ENCODE results near the gene NLRP3.
"Not testable (repeated sequence)": the region's sequence is repeated elsewhere in the genome, so short reads cannot be mapped to it uniquely, and the experiment has no call there.

NLRP3 gene

GRCh38 chr1:247392088-247392487, 23.9 kb upstream of the NLRP3 start:
- DNase-seq = no peak

DNA sequence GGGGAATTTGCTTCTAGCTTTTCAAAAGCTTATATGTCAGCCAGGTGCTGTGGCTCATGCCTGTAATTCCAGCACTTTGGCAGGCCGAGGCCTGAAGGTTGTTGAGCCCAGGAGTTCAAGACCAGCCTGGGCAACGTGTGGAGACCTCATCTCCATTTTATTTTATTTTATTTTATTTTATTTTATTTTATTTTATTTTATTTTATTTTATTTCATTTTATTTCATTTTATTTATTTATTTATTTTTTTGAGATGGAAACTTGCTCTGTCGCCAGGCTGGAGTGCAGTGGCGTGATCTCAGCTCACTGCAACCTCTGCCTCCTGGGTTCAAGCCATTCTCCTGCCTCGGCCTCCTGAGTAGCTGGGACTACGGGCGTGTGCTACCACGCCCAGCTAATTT, 20.9 kb upstream of the NLRP3 start:
- not testable (repeated sequence) for DNase-seq

- no peak for DNase-seq
These were observed 15.3 kb upstream of the NLRP3 start for GRCh38 chr1:247400685-247401084.

- no peak for DNase-seq
These were observed 14.5 kb upstream of the NLRP3 start for GRCh38 chr1:247401310-247402119.

DNA sequence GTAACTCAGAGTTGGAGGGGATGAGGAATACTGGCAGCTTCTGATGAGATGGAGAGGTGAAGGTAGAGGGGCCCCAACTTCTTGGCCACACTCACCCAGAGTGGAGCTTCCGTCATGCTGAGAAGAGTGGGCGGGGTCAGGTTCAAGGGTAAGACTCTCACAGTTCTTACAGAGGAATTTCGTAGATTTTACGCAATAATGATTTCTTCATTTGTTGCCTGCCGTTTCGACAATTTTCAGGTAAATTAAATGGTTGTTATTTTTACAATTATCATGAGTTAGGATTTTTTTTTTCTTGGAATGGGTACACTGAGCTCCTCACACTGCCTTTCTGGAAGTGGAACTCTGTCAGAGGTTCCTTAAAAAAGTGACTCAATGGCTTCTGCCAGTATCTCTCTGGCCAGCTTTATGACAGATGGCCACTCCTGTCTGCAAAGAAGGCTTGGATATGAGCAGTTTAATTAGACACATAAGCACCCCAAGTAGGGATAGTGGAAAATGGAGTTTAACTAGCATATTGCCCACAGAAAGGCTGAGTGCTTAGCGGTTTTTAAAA, 13.8 kb upstream of the NLRP3 start:
- DNase-seq = no peak

- DNase-seq = no peak
These were observed 9.8 kb upstream of the NLRP3 start for GRCh38 chr1:247406014-247406656.

- DNase-seq = peak; percentile 74
These were observed 8.8 kb upstream of the NLRP3 start for GRCh38 chr1:247407180-247407616.

DNA sequence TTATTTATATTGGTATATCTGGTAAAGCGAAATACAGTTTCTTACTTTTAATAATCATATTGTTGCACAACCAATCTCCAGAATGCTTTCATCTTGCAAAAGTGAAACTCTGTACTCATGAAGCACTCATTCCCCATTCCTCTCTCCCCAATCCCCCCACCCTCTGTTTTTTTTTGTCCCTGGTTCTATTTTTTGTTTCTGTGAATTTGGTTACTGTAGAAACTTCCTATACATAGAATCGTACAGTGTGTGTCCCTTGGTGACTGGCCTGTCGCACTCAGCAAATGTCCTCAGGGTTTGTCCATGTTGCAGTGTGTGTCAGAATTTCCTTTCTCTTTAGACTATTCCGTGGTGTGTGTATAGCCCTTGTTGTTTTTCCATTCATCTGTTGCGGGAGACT, 7.9 kb upstream of the NLRP3 start:
- DNase-seq = no peak

DNA sequence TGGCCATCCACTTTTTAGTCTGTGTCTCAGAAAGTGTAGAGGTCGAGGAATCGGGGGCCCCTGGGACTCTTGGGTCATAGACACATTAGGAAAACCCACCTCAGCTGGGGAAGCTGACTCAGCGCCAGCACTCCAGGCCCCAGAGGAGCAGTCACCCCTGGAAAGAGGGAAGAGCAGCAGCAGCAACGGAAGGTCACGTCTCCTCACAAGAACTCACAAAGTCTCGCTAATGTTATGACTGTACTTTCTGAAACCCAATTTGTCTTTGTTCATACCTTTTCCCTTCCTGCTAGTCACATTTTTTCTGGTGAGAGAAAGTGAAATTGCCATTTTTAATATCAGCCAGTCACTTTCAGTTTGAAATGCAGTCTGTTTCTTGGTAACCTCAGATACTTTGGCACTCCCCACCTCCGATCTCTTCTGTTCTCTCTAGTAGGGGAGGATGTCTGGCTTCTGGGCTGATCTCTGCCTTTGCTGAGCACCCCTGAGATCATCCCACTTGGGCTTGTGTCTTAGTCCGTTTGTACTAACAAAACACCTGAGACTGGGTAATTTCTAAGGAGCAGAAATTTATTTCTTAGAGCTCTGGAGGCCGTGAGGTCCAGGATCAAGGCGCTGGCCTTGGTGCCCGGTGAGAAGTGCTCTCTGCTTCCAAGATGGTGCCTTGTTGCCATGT, 6.0 kb upstream of the NLRP3 start:
- DNase-seq = peak; percentile 77

DNA sequence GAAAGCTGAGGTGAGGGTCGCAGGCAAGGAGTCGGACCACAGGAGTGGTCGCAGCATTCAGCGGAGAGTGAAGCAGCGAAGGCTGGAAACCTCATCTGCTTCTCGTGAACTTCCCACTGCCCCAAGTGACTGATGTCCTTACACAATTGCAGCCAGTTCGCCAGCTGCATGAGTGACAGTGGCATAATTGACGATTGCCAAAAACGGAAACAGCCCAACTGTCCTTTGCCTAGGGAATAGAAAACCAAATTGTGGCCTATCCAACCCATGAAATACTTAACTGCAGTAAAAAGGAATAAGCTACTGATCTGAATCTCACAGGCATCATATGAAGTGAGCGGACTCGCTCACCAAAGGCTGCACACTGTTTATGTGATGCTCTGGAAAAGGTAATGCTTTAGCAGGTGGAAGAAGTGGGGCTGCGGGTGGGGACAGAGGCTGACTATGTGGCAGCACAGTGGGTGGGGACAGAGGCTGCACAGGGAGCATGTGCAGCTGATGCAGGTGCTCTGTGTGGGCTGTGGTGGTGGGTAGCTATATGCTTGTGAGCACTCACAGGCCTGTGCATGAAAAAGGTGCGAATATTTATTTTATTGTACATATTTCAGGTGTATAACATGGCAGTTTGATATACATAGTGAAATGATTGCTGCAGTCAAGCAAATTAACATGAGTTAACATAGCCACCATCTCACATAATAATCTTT, 4.2 kb upstream of the NLRP3 start:
- DNase-seq = no peak

- DNase-seq = no peak
These were observed 1.9 kb downstream of the NLRP3 start for GRCh38 chr1:247417831-247418230.

DNA sequence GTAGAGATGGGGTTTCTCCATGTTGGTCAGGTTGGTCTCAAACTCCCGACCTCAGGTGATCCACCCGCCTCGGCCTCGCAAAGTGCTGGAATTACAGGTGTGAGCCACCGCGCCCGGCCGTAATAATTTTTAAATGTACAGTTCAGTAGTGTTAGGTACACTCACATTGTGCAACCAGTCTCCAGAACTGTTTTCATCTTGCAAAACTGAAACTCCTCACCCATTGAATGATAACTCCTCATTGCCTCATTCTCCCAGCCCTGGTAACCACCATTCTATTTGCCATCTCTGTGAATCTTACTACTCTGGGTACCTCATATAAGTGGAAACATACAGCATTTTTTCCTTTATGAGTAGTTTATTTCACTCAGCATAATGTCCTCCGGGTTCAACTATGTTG, 3.4 kb downstream of the NLRP3 start:
- DNase-seq = no peak

DNA sequence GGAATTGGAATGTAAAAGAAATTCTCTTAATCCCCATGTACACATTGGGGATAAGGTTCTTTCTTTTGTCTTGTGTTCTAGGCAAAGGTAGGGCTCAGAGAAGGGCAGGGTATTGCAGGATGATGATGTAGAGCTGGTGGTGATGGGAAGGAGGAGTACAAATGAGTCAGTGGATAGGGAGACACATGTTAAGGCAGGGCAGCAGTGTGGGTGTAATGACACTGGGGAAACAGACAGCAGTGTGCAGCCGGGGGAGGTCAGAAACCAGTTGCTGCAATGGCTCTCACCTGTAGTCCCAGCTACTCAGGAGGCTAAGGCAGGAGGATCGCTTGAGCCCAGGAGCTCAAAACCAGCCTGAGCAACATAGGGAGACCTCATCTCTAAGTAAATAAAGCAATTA, 5.1 kb downstream of the NLRP3 start:
- peak; percentile 62 for DNase-seq

- DNase-seq = no peak
These were observed 13.5 kb downstream of the NLRP3 start for GRCh38 chr1:247429496-247429895.

GRCh38 chr1:247430434-247430833, 14.5 kb downstream of the NLRP3 start:
- no peak for DNase-seq

GRCh38 chr1:247431643-247432042, 15.7 kb downstream of the NLRP3 start:
- DNase-seq = no peak

DNA sequence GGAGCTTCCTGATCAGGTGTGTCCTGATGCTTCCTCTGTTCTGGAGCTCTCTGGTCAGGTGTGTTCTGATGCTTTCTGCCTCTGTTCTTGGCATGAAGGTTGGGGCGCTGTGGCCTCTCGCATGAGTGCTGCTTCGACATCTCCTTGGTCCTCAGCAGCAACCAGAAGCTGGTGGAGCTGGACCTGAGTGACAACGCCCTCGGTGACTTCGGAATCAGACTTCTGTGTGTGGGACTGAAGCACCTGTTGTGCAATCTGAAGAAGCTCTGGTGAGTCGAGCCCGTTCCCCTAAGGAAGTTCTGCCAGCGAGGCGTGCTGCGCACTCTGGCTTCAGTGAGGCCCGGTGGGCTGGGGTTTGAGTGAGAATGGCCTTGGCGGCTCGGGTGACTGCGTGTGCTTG, 18.0 kb downstream of the NLRP3 start:
- DNase-seq = no peak

GRCh38 chr1:247435030-247435758, 19.2 kb downstream of the NLRP3 start:
- no peak for DNase-seq

GRCh38 chr1:247435759-247436147, 19.8 kb downstream of the NLRP3 start:
- DNase-seq = no peak

GRCh38 chr1:247437551-247438505, 21.9 kb downstream of the NLRP3 start:
- DNase-seq = no peak

GRCh38 chr1:247440001-247440620, 24.1 kb downstream of the NLRP3 start:
- DNase-seq = no peak
